Measurements from ENCODE around the gene RGCC. TPM values are rescaled to one million over a fixed set of nuclear protein-coding genes. Genes with fewer than 3 reads are reported as not detected.

Gene RGCC
- 212 TPM for total RNA-seq

GRCh38 chr13:41456768-41457588 is at the start of gene RGCC:
Gene RGCC (plus strand): TSS chr13:41457550. CDS start chr13:41457708, 158 bp downstream.
- intact Hi-C loops (cut with DNase I): loop anchor here (10.0 kb wide), 1 partner anchor 198 kb away; no protein-coding TSS in a partner anchor
- TF ChIP-seq CTCF (IDR thresholded peaks at IDR 0.05) (no peak), POLR2A (IDR thresholded peaks at IDR 0.05) (peak in 1 of 2 donors; percentile 60), POLR2AphosphoS5 (IDR thresholded peaks at IDR 0.05; ENCODE audit: insufficient read depth in 1 of 2, low read depth in 1 of 2) (peak in 1 of 2 donors; percentile 30)
- peak within 1 kb of the TSS; percentile 71 to 88 for H3K4me3 ChIP-seq
- no peaks in the 10 kb centered on the region for H3K36me3 ChIP-seq
- DNase-seq (ENCODE audit: extremely low spot score in 2 of 2): no peak
- no peaks in the 10 kb centered on the region for H3K27me3 ChIP-seq
- H3K4me1 ChIP-seq: peaks cover 27% of the 10 kb centered on the region
- peak within 1 kb of the TSS; percentile 76 for H3K27ac ChIP-seq
- H3K9me3 ChIP-seq: no peaks in the 10 kb centered on the region

GRCh38 chr13:41408121-41408520 is 49.2 kb upstream of the RGCC start:
- no peak for DNase-seq (ENCODE audit: extremely low spot score in 2 of 2)
- no peak overlapping the region for H3K4me3 ChIP-seq
- intact Hi-C loops (cut with DNase I): no loop called here
- H3K27me3 ChIP-seq: no peaks in the 10 kb centered on the region
- no peak overlapping the region for H3K27ac ChIP-seq
- no peaks in the 10 kb centered on the region for H3K4me1 ChIP-seq
- TF ChIP-seq POLR2AphosphoS5 (IDR thresholded peaks at IDR 0.05; ENCODE audit: insufficient read depth in 1 of 2, low read depth in 1 of 2): no peak
- TF ChIP-seq CTCF (IDR thresholded peaks at IDR 0.05): no peak
- no peak for TF ChIP-seq POLR2A (IDR thresholded peaks at IDR 0.05)
- H3K36me3 ChIP-seq: no peaks in the 10 kb centered on the region
- no peaks in the 10 kb centered on the region for H3K9me3 ChIP-seq

- intact Hi-C loops (cut with DNase I): no loop called here
- Histone ChIP-seq H3K27ac (no peak overlapping the region), H3K27me3 (no peaks in the 10 kb centered on the region), H3K9me3 (no peaks in the 10 kb centered on the region), H3K4me1 (no peaks in the 10 kb centered on the region), H3K36me3 (no peaks in the 10 kb centered on the region), H3K4me3 (no peak overlapping the region)
- TF ChIP-seq POLR2A (IDR thresholded peaks at IDR 0.05) (no peak), CTCF (IDR thresholded peaks at IDR 0.05) (no peak), POLR2AphosphoS5 (IDR thresholded peaks at IDR 0.05; ENCODE audit: insufficient read depth in 1 of 2, low read depth in 1 of 2) (no peak)
- DNase-seq (ENCODE audit: extremely low spot score in 2 of 2): no peak
Observed at GRCh38 chr13:41408746-41409145, 48.6 kb upstream of the RGCC start.

- no peak overlapping the region for H3K27ac ChIP-seq
- H3K9me3 ChIP-seq: no peaks in the 10 kb centered on the region
- H3K27me3 ChIP-seq: no peaks in the 10 kb centered on the region
- H3K4me3 ChIP-seq: no peak overlapping the region
- no peaks in the 10 kb centered on the region for H3K4me1 ChIP-seq
- TF ChIP-seq POLR2A (IDR thresholded peaks at IDR 0.05) (no peak), CTCF (IDR thresholded peaks at IDR 0.05) (no peak), POLR2AphosphoS5 (IDR thresholded peaks at IDR 0.05; ENCODE audit: insufficient read depth in 1 of 2, low read depth in 1 of 2) (no peak)
- no peak for DNase-seq (ENCODE audit: extremely low spot score in 2 of 2)
- no peaks in the 10 kb centered on the region for H3K36me3 ChIP-seq
- intact Hi-C loops (cut with DNase I): no loop called here
Observed at GRCh38 chr13:41409611-41410010, 47.7 kb upstream of the RGCC start.

- intact Hi-C loops (cut with DNase I): no loop called here
- DNase-seq (ENCODE audit: extremely low spot score in 2 of 2): no peak
Observed at GRCh38 chr13:41411060-41411459, 46.3 kb upstream of the RGCC start.

More at GRCh38 chr13:41411060-41411459, 46.3 kb upstream of the RGCC start:
- no peaks in the 10 kb centered on the region for H3K27me3 ChIP-seq
- no peaks in the 10 kb centered on the region for H3K9me3 ChIP-seq
- no peaks in the 10 kb centered on the region for H3K36me3 ChIP-seq
- TF ChIP-seq CTCF (IDR thresholded peaks at IDR 0.05): no peak
- TF ChIP-seq POLR2A (IDR thresholded peaks at IDR 0.05): no peak
- no peaks in the 10 kb centered on the region for H3K4me1 ChIP-seq
- H3K4me3 ChIP-seq: no peak overlapping the region
- no peak overlapping the region for H3K27ac ChIP-seq
